Germinal center (tissue), 1 donor: ENCODE results near the gene CD68.
A peak's percentile ranks its signal among the peaks of the same experiment; 100 is the strongest.
"Not testable (repeated sequence)": the region's sequence is repeated elsewhere in the genome, so short reads cannot be mapped to it uniquely, and the experiment has no call there.

ENCODE experiments used
- DNase-seq: peaks from one replicate; pipeline ENCODE4 v3.0.0; 2012; ENCODE audit warnings: mixed read lengths, low spot score

CD68 gene

DNA sequence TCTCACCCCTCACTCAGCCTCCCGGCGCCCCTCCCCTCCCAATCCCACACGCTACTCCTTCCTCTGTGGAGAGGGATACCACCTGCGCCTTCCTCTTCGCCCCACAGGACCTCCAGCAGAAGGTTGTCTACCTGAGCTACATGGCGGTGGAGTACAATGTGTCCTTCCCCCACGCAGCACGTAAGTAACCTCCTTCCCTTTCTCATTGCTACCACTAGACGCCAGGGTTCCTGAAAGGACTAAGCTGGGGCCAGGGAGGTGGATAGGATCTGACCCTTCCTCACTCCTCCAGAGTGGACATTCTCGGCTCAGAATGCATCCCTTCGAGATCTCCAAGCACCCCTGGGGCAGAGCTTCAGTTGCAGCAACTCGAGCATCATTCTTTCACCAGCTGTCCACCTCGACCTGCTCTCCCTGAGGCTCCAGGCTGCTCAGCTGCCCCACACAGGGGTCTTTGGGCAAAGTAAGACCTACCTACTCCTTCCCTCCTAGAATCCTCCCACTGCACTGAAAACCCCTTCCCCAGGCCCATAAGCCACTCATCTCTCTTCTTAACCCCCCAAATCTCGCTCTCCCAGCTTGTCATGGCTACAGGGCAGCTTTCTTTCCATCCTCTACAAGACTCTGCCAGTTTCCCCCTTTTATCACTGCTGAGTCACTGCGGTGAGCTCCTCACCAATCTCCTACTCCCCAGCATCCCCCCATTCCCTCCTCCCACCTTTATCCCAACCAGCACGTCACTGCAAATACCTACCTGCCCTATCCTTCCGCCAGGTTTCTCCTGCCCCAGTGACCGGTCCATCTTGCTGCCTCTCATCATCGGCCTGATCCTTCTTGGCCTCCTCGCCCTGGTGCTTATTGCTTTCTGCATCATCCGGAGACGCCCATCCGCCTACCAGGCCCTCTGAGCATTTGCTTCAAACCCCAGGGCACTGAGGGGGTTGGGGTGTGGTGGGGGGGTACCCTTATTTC lies 1.5 kb downstream of the CD68 start:
- no peak for DNase-seq

DNA sequence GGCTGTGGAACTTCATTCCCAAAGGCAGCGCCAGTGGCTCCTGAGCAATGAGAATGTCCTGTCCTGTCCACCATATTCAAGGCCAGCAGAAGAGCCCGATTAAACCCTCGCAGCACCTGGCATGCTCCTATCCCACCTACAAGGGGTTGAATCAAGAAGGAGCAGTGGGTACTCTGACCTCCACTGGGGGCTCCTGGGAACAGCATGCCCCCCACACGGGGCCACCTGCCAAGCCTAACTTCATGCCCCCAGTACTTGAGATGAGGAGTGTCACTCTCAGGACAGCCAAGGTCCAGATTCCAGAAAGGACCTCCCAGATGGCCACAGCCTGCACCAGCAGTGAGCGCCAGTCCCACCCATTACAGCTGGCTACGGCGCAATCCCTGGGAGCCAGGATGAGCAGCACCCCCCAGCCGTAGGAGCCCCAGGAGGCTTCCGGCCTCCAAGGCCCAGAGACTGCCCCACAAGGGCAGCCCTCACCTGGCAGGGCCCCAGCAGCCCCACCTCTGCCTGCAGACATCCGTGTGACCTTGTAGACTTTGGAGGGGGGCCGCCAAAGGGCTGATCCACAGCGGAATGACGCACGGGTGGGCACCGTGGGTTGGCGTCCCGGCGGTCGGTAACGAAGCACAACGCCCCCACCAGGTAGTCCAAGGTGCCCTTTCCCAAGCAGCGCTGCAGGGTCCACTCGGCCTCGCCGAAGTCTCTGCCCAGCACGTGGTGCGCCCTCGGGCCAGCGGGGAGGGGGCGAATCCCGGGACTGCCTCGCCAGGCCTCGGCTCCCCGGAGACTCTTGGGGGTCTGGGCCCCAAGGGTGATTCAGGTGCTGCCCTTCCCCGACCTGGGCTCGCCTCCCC lies 3.2 kb downstream of the CD68 start:
- DNase-seq = no peak

DNA sequence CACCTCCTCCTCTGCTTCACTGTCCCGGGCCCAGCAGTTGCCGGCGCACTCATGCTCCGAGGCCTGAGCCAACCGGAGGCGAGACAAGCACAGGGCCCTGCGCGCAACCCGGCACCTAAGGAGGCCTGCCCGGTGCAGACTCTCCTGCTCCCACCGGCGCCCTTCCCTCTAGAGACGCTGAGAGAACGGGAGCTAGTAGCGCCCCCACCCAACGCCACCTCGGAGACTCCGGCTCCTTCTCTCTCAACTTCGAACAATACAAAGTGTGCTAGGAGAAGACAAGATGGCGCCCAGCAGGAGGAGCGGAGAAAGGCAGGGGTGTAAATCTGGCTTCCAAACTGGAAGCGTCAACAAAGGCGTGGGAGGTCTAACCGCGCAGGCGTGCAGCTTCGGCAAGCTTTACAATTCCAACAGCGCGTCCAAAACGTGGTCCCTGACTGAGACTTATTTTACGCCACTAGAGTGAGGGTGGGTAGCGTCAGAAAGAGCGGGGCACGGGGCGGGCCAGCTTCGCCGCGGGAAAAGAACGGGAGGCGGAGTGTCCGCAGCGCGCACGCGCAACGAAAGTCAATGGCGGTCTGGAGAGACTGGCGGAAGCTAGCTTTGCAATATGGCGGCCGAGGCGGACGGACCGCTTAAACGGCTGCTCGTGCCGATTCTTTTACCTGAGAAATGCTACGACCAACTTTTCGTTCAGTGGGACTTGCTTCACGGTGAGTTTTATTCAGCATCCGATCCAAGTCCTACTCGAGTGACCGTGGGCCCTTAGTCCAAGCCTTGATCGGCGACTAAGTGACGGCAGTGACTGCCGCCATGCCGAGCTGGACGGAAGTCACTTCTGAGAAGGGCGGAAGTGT lies 4.0 kb downstream of the CD68 start, which contains the start of gene MPDU1:
Gene MPDU1, plus strand, starts transcription at position 600 of the 857 bp plus-strand sequence. Its CDS starts 11 bp downstream, at position 611.
- peak; percentile 91 for DNase-seq

DNA sequence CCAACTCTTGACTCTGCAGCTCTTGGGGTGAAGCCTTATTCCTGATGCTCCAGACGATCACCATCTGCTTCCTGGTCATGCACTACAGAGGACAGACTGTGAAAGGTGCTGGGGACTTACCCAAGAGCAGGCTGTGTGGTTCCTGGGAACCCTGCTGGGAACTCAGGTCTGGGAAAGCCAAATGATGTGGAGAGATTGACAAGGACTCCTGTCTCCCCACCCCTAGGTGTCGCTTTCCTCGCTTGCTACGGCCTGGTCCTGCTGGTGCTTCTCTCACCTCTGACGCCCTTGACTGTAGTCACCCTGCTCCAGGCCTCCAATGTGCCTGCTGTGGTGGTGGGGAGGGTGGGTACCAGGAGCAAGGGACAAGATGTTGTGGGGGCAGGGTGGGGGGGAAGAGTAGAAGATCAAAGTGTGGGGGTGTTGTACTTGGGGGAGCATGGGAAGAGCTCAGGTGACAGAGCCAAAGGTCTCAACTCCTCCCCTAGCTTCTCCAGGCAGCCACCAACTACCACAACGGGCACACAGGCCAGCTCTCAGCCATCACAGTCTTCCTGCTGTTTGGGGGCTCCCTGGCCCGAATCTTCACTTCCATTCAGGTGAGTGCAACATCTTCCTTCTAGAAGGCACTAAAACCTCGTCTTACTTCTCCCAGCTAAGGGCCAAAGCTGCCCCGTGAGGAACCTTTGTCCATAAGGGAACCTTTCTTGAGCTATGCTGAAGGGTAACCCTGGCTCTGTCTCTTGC lies 7.4 kb downstream of the CD68 start:
- DNase-seq = no peak

DNA sequence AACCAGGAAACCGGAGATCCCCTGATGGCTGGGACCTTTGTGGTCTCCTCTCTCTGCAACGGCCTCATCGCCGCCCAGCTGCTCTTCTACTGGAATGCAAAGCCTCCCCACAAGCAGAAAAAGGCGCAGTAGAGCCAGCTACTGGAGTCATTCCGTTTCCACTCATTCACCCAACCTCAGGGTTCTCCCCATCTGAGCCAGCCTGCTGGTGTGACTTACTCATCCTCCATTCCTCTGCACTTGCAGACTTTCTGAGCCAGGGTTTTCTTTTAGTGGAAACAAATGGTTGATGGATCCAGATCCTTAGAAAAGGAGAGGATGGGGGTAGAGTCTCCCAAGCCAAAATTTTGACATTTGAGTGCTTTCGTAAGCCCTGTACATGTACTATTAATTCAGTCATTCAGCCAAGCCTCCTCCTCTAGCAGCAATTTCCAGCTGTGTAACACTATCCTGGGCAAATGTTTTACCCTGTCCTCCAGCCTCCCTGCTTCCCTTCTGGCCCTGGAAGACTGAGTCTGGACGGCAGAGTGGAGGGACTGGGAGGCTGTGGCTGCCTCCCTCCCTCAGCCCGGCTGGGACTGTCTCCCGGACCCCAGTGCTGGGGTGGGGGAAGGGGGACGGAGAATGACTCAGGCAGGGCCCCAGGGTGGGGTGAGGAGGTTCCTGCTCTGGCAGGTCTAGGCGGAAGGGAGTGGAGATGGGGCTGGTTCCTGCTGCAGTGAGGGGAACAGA lies 8.1 kb downstream of the CD68 start:
- DNase-seq = no peak

DNA sequence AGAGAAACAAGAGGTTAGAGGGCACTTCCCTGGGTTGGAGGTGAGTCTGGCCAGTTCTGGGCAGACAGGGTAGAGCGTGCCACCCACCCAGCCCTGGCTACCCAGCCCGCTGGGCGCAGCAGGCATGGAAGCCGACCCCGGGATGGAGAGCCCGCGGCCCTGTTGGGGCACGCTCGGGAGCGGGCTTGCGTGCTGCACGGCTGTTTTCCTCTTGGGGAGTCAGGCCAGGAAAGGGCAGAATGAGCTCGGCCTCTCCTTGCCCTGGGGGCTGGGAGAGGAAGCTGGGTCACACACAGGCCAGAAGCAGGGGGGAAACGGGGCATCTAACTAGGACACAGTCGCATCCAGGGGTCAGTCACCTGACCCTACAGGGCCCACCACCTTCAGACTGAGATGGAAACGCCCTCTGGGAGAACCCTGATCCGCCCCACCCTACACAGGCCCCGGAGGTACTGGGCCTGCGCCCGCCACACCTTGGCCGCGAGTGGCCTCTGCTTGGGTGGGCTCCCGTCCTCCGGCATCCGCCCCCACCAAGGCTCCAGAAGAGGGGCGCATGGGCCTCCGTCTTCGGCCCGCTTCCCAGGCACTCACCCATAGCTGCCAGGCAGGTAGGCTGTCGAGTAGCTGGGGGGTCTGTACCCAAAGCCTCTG lies 9.2 kb downstream of the CD68 start:
- no peak for DNase-seq

DNA sequence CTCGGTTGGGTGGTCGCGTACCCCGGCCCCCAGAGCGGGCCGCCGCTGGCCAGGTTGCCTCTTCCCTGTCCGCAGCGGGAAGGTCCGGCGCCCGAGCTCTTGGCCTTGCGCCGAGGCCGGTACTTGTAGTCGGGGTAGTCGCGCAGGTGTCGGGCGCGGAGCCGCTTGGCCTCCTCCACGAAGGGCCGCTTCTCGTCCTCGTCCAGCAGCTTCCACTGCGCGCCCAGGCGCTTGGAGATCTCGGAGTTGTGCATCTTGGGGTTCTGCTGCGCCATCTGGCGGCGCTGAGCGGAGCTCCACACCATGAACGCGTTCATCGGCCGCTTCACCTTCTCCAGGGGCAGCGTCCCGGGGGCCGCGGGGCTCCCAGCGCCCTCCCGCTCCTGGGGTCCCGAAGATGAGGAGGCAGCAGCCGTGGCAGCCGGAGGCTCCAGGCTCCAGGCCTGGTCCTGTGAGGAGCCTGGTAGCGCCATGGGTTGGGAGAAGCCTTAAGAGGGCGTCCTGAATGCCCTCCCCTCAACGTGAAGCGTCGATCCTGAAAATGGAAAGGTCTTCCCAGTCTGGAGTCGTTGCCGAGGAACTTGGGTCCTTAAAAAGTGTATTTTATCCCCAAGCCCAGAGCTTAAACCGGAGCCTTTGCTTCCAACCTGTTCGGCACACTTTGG lies 9.9 kb downstream of the CD68 start:
- peak; percentile 80 for DNase-seq

DNA sequence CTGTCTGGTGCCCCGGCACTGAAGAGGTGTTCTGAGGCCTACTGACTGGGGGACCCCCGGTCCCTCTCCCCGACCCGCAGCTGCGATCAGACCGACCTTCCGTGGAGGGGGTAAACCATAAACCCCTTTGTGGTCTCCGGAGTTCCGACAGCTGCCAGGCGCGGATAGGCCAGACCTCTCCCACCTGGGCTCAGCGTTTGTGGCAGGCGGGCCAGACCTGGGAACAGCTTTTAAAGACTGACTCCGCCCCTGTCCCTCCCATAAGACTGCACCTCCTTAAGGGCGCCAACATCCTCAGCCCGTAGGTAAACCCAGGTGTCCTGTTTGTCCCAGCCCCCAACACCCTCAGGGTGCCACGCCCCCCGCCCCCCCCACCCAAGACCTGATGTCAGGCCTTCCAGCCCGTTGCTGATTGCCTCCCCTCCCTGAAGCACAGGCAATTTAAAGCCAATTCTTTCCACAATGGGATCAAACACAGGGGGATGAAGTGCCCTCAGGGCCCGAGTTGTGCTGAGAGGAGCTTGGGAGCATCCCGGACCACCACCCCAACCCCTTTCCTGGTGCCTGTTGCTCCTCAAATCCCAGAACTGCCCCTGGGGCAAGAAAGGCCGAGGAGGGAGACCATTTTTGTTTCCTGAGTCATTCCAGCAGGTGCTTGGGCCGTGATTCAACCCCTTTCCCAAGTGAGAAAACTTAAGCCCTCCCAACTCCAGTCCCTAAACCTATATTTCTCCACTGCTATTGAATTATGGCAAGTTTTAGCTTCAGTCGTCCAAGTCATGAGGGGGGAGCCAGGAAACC lies 10.7 kb downstream of the CD68 start, which contains the start of gene SOX15:
Gene SOX15, minus strand, starts transcription at position 204 of the 801 bp plus-strand sequence. CDS start 418 bp downstream, outside the sequence.
- DNase-seq = no peak

DNA sequence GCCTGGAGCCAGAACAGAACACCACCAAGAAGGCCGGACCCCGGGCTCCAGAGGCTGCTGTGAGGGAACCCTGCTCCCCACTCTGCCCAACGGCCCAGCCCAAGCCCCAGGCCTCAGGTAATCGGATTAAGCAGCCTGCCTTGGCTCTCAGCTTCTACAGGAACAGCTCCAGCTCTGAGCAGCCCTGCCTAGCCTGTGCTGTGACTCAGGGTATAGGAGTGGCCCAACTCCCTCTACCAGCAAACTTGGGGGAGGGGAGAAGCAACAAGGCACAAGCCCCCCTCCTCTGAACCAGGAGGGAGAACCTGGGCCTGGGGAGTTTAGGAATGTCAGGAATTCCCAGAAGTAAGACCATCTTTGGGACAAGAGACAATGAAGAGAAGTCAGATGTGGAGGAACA lies 11.3 kb downstream of the CD68 start:
- DNase-seq = no peak

DNA sequence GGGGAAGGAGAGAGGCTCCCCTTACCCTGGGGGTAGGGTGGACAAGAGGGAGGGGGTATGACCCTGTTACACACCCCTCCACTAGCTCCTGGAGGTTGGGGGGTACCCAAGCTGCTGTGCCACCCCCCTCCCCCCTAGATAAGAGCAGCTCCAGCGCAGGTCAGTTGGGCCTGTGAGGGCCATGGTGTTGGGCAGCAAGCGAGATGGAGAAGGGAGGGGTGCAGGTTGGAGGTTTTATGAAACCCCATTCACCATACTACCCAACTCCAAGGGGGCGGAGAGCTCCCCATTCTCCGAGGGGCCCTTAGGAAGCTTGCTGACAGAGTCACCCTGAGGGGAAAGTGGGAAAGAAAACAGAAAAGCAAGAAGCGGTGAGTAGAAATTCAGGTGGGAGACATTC lies 12.2 kb downstream of the CD68 start:
- DNase-seq = no peak

DNA sequence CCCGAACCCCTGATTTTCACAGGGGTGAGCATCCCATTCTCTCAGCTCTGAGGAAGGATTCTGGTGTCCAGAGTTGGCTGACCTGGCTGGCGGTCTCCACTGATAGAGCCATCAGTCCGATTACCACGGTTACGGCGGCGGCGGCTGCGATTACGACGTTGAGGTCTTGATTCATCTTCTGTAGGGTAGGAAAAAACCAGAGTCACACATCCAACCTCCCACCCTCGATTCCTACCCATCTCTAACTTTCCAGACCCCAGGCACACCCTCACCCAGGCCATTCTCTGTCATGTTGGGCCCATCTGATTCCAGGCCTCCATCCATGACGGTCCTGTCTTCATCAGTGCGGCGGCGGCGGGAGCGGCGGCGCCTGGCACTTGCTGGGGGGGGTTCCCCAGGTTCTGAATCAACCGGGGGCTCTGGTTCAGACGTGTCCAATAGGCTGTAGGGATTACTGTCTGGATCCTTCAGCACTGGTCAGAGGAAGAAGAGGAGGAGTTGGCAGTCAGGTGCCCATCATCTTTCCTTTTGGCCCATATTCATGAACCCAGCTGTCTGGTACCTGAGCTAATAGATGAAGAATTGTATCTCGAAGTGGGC lies 13.1 kb downstream of the CD68 start:
- no peak for DNase-seq

DNA sequence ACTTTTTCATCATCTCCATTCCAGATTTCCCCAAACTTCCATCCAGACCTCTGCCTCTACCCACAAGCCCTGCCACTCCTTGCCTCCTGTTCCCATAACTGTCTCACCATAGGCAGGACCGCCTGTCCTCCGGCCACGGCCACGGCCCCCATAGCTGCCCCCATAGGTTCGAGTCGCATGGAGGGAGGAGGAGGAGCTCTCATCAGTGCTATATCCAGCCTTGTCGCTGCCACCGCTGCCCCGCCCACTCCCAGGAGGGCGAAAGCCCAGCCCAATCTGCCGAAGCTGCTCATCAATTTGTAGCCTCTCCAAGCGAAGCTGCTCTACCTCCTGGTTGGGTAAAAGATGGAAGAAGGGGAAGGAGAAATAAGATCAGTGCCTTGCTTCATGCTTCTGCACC lies 13.9 kb downstream of the CD68 start:
- no peak for DNase-seq

DNA sequence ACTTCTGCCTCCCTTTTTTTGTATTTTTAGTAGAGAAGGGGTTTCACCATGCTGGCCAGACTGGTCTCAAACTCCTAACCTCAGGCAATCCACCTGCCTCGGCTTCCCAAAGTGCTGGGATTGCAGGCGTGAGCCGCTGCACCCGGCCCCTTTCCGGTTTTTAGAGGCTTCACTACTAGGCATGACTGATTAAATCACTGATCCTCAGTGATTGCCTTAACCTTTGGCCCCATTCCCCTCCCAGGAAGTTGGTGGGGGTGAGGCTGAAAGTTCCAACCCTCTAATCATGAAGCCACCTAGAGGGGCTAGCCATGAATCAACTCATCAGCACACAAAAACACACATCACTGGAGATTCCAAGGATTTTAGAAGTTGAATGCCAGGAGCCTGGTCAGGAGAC lies 18.1 kb downstream of the CD68 start:
- not testable (repeated sequence) for DNase-seq

DNA sequence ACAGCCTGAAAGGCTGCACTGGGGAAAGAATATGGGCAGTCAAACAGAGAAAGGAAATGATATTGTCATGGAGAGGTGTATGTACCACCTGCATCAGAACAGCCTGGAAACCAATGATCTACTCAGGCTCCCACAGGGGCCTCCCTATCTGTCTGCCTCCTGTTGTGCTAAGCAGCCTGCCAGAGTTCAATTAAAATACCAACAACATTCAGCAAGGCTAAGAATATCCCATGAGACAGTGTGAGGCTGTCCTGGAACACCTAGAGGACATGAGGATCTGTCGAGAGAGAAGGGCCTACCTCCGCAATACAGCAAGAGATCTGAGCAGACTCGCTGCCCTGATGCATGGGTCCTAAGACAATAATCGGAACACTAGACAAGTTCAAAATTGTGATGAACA lies 26.8 kb downstream of the CD68 start:
- no peak for DNase-seq

DNA sequence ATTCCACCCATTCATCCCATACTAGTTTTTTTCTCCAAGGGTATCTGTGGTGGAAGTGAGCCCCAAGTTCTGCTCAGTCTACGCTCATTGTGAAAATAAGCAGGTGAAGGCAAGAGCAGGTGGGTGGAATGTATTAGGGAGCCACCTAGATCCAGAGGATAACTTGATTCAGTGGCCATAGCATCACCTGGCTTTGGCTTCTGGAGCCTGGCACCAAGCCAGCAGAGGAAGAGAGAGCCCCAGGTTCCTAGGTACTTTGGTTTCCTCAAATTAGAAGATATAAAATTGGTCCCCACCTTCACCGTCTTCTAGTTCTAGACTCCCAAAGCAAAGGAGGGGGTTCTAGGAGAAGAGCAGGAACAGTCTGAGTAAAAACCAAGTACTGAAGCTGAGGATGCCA lies 31.2 kb downstream of the CD68 start:
- no peak for DNase-seq

DNA sequence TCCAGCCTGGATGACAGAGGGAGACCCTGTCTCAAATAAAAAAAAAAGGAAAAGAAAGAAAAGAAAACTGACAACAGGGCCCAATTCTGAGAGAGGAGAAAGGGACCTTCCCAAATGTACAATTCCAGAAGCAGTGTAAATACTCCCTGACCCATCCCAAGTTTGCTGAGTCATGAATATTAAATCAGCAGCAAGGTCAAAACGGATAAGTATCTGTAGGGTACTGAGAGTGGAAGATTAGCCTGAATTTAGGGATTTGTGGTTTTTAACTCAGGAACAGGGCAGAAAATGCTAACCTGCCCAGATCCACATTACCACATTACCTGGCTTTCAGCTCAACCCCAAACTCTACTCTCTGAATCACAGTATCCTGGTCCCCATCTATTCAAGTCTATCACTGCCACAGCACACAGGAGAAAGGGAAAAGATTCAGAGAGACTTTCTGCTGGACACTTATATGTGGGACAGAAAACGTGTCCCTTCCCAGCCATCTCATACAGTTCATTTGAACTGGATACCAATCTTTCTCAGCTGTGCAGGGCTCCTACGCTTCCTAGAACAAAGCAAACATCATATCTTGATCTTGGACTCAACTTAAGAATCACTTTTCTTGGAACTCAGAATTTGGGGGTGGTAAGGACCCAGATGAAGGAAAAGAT lies 32.3 kb downstream of the CD68 start:
- no peak for DNase-seq

DNA sequence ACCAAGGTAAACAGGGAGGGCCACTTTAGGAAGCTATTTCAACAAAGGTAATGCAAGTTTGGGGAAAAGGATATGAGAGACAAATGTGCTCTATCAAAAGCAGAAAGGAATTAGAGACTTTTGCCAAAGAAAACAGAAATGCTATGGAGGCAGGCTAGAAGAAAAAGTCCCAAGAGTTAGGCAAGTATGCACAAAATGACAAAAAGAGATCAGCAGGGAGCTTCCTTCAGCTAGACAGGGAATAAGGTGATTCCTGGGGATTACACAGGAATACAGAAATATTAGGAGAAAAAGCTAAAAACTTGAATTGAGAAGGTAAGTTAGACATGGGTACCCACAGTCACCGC lies 32.8 kb downstream of the CD68 start:
- no peak for DNase-seq
